BJ (cell line): ENCODE data around the gene FLT1. TPM values are rescaled to one million over a fixed set of nuclear protein-coding genes. Genes with fewer than 3 reads are reported as not detected.

Experiments
- CTCF ChIA-PET: fragments of 350-600 bp; formaldehyde crosslinking; extraction: SDS; loops from one replicate; lab custom pipeline; 2021; ENCODE audit warnings: antibody characterized with exemption, inconsistent platforms; lab: Yijun Ruan, JAX
- POLR2A ChIA-PET: fragments of 300-600 bp; sonication (Branson Sonifier 250); formaldehyde crosslinking; extraction: SDS; loops from one replicate; lab custom pipeline; 2021; ENCODE audit warnings: antibody characterized with exemption; lab: Charles Lee
- DNase-seq: peaks from one replicate; pipeline ENCODE4 v3.0.0-alpha.2; 2011; ENCODE audit warnings: low read depth
- H3K27me3 ChIP-seq: 2 replicates; pipeline ENCODE4 v1.6.0; 2011; ENCODE audit warnings: low read length; ENCODE audit not compliant: control insufficient read depth, insufficient read depth
- H3K36me3 ChIP-seq: 2 replicates; pipeline ENCODE4 v1.5.1; 2011; ENCODE audit warnings: low read length; ENCODE audit not compliant: control insufficient read depth, insufficient read depth
- H3K4me3 ChIP-seq: 2 replicates; pipeline ENCODE4 v1.5.1; 2011; ENCODE audit warnings: low read depth, mild to moderate bottlenecking, control low read depth, low read length
- polyA plus RNA-seq: library from polyadenylated mRNA; depleted of rRNA; stranded (reverse); fragments of >200 nt; gene quantifications from 2 replicates; pipeline ENCODE4 v1.2.3, GENCODE V29; 2011
- TF ChIP-seq, protein P1 (sequence below): IDR thresholded peaks from 2 replicates; pipeline ENCODE4 v1.5.1; 2011; ENCODE audit warnings: low read depth, mild to moderate bottlenecking, control low read depth, inconsistent platforms, low read length, moderate library complexity; ENCODE audit not compliant: insufficient read depth

The FLT1 gene
- polyA plus RNA-seq, 1 experiment = 37.8 TPM

DNA sequence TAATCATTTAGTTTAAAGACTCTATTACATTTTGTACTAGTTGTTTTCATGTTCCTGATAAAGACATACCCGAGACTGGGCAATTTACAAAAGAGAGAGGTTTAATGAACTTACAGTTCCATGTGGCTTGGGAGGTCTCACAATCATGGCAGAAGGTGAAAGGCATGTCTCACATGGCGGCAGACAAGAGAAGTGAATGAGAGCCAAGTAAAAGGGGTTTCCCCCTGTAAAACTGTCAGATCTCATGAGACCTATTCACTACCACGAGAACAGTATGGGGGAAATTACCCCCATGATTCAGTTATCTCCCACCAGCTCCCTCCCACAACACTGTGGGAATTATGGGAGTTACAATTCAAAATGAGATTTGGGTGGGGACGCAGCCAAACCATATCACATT is 227.4 kb downstream of the FLT1 start:
- DNase-seq = no peak
- Histone ChIP-seq H3K27me3 (no peaks in the 10 kb centered on the region), H3K36me3 (peaks cover 5% of the 10 kb centered on the region), H3K4me3 (no peak overlapping the region)
- ChIA-PET POLR2A (no interaction called here), CTCF (no interaction called here)
- TF ChIP-seq, protein P1, sequence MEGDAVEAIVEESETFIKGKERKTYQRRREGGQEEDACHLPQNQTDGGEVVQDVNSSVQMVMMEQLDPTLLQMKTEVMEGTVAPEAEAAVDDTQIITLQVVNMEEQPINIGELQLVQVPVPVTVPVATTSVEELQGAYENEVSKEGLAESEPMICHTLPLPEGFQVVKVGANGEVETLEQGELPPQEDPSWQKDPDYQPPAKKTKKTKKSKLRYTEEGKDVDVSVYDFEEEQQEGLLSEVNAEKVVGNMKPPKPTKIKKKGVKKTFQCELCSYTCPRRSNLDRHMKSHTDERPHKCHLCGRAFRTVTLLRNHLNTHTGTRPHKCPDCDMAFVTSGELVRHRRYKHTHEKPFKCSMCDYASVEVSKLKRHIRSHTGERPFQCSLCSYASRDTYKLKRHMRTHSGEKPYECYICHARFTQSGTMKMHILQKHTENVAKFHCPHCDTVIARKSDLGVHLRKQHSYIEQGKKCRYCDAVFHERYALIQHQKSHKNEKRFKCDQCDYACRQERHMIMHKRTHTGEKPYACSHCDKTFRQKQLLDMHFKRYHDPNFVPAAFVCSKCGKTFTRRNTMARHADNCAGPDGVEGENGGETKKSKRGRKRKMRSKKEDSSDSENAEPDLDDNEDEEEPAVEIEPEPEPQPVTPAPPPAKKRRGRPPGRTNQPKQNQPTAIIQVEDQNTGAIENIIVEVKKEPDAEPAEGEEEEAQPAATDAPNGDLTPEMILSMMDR = no peak

DNA sequence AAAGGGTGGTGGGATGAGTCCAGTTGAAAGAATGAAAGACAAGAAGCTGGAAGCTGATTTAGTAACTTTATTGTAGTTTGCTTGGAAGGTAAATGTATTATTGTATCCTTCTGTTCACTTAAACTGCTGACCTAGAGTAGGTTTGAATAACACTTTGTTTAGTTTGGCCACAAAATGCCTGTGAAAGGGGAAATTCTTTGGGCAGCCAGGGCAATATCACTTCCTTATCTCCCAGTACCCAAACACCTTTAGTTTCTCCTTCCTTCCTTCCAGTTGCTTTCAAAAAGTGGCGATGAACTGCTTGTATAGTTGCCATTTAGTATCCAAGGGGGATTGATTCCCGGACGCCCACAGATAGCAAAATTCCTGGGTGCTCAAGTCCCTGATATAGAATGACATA is 236.5 kb downstream of the FLT1 start:
- POLR2A ChIA-PET = no interaction called here
- no peak overlapping the region for H3K4me3 ChIP-seq
- TF ChIP-seq, protein P1 = no peak
- no peaks in the 10 kb centered on the region for H3K27me3 ChIP-seq
- H3K36me3 ChIP-seq = peaks cover 2% of the 10 kb centered on the region; the same call in 1 of the 2 replicates
- CTCF ChIA-PET = no interaction called here
- no peak for DNase-seq

DNA sequence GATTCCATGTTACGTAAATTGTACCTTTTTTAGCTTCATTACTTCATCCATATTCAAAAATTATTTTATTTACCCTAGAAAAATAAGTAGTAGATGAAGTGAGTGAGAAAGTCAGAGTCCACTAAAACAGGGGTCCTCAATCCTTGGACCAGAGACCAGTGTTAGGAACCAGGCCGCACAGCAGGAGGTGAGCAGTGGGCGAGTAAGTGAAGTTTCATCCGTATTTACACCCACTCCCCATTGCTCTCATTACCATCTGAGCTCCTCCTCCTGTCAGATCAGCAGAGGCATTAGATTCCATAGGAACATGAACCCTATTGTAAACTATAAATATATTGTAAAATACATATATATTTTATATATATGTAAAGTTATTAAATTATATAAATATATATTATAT is 237.6 kb downstream of the FLT1 start:
- Histone ChIP-seq H3K27me3 (no peaks in the 10 kb centered on the region), H3K4me3 (no peak overlapping the region), H3K36me3 (peaks cover 2% of the 10 kb centered on the region; the same call in 1 of the 2 replicates)
- no peak for DNase-seq
- TF ChIP-seq, protein P1 = no peak
- POLR2A ChIA-PET = no interaction called here
- CTCF ChIA-PET = no interaction called here

DNA sequence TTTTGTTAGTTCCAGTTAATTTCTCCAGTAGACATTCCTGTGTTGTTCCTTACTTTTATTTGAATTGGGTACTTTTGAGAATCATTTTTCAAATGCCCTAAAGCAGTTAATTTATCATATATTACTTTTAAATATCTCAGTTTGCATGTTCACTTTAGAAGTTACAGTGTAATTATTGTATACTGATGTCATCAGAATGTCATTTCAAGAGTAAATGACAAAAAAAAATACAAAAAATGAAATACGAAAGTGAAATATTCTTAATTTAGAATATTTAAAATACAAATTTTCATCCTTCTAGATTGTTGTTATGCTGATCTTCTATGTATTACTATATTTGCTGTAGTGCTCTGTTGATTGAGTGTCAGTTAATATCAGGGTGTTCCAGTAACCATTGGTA is 242.4 kb downstream of the FLT1 start:
- ChIA-PET POLR2A (no interaction called here), CTCF (no interaction called here)
- H3K4me3 ChIP-seq = no peak overlapping the region
- TF ChIP-seq, protein P1 = no peak
- DNase-seq = no peak
- H3K36me3 ChIP-seq = 0 out of 2 replicates have a peak, but pooled peaks cover 1% of the 10 kb centered on the region
- no peaks in the 10 kb centered on the region for H3K27me3 ChIP-seq

DNA sequence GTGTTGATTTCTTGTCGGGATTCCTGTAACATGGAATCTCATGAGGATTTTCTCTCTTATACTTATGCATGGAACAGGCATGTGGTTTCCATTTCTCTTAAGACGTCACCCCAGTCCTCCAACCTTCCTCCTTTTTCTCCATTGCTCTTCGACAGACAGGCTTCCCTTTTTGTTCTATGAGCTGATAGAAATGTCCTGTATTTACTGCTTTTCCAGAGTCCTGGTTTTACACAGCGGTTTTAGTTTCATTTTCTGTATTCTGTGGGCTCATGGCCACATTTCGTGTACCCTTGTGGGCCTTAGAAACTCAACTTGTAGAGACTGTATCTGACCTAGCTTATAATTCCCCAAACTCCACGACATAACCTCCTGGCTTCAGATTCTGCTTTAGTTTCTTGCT is 243.5 kb downstream of the FLT1 start:
- TF ChIP-seq, protein P1 = no peak
- ChIA-PET POLR2A (no interaction called here), CTCF (no interaction called here)
- DNase-seq = no peak
- Histone ChIP-seq H3K4me3 (no peak overlapping the region), H3K36me3 (0 out of 2 replicates have a peak, but pooled peaks cover 1% of the 10 kb centered on the region), H3K27me3 (no peaks in the 10 kb centered on the region)
